ENCODE results near the gene TMEM252. TPM values are rescaled to one million over a fixed set of nuclear protein-coding genes. Genes with fewer than 3 reads are reported as not detected.
A peak's percentile ranks its signal among the peaks of the same experiment; 100 is the strongest.

The TMEM252 gene
- total RNA-seq, 2 experiments from 2014 or later = not detected

DNA sequence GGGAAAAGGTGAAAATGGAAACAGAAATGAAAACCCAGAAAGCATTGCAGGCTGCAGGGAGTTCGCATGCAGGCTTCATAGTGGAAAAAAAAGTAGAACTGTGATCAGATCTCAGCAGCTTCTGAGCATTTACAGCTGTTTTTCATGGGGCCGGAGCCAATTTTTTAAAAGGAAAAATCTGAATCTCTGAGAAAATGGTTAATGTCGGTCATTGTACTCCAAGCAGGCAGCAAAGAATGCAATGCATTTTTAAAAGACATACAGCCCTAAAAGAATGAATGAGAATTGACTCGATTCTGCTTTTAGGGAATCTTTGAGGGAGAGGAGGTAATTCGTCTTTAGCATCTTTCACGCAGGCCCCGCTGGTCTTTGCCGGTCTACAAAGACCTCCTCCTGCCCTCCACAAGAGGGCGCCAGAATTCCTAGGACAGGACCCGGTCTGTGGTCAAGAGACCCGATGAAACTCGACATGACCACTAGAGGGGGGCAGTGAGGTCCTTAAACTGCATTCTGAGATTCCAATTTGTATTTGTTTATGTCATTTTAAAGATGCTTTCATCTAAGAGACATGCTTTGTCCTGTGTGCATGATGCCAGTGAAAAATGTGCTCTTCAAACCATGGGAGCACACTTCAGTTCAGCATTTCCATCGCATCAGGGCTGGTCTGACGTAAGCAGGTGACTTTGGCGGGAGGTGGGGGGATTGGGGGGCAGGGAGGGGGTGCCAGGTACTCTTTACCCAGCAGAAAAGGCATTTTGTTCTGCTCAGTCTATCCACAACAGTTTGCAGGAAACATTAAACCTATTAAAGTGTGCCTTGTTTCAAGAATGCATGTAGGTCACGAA is 43.7 kb upstream of the TMEM252 start:
- intact Hi-C loops (cut with micrococcal nuclease; ENCODE audit: unreplicated experiment) = loop anchor here (1.0 kb wide), 8 partner anchors 56 to 443 kb away; a partner anchor contains a TSS
- ChIA-PET CTCF (ENCODE audit: unreplicated experiment) (interaction anchor here (0.6 to 1.2 kb wide), 4 partner anchors 56 to 415 kb away, joined by 3 to 4 read pairs (median 3); no protein-coding TSS in a partner anchor), POLR2A (interaction anchor here (0.9 to 1.9 kb wide), 3 partner anchors 93 to 197 kb away, joined by 3 to 4 read pairs (median 3); no protein-coding TSS in a partner anchor)
- H3K4me2 ChIP-seq (ENCODE audit: low read length) = peak overlapping the region; percentile 28
- TF ChIP-seq, protein P1, sequence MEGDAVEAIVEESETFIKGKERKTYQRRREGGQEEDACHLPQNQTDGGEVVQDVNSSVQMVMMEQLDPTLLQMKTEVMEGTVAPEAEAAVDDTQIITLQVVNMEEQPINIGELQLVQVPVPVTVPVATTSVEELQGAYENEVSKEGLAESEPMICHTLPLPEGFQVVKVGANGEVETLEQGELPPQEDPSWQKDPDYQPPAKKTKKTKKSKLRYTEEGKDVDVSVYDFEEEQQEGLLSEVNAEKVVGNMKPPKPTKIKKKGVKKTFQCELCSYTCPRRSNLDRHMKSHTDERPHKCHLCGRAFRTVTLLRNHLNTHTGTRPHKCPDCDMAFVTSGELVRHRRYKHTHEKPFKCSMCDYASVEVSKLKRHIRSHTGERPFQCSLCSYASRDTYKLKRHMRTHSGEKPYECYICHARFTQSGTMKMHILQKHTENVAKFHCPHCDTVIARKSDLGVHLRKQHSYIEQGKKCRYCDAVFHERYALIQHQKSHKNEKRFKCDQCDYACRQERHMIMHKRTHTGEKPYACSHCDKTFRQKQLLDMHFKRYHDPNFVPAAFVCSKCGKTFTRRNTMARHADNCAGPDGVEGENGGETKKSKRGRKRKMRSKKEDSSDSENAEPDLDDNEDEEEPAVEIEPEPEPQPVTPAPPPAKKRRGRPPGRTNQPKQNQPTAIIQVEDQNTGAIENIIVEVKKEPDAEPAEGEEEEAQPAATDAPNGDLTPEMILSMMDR (conservative IDR thresholded peaks at IDR 0.05; ENCODE audit: low read length) = peak; percentile 100
- no peak for TF ChIP-seq EZH2phosphoT487 (IDR thresholded peaks at IDR 0.05; ENCODE audit: borderline replicate concordance, low read depth, low read length)
- peaks cover 1% of the 10 kb centered on the region; the same call in 1 of the 2 replicates for H3K36me3 ChIP-seq (ENCODE audit: insufficient read depth, low read length)
- no peaks in the 10 kb centered on the region for H3K9me2 ChIP-seq (ENCODE audit: insufficient read depth, low read length)
- no peak overlapping the region for H3K27ac ChIP-seq (ENCODE audit: low read depth, low read length, poor library complexity, severe bottlenecking)
- H4K20me1 ChIP-seq (ENCODE audit: insufficient read depth, low read length) = no peaks in the 10 kb centered on the region
- H3K4me3 ChIP-seq (ENCODE audit: low read depth, low read length, poor library complexity, severe bottlenecking) = no peak overlapping the region
- H3K9me3 ChIP-seq (ENCODE audit: low read length) = no peaks in the 10 kb centered on the region
- BruUV-seq (replicated peaks) = no TSS peak
- peak; percentile 94 for DNase-seq (ENCODE audit: low spot score)
- peaks cover 53% of the 10 kb centered on the region for H3K4me1 ChIP-seq (ENCODE audit: insufficient read depth, low read length, poor library complexity, severe bottlenecking)
- H3K79me2 ChIP-seq (ENCODE audit: insufficient read depth, low read depth, low read length) = no peaks in the 10 kb centered on the region
- peak overlapping the region; percentile 69; the same call in 1 of the 2 replicates for H2AFZ ChIP-seq (ENCODE audit: low read length)

DNA sequence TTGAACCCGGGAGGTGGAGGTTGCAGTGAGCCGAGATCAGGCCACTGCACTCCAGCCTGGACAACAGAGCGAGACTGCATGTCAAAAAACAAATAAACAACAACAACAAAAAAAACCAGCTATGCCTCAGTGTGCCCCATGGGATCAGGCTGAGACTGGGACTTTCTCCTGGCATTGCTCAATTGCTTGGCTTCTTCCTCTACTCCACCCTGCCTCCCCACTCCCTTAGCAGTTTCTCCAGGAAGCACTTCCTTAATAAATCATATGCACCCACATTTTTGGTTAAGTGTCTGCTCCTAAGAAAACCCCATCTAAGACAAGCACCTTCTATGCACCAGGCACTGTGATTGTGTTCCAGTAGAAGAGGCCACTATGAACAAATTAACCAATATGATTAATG is 41.0 kb upstream of the TMEM252 start:
- Histone ChIP-seq H3K4me1 (ENCODE audit: insufficient read depth, low read length, poor library complexity, severe bottlenecking) (peaks cover 80% of the 10 kb centered on the region), H3K4me2 (ENCODE audit: low read length) (no peak overlapping the region), H3K79me2 (ENCODE audit: insufficient read depth, low read depth, low read length) (no peaks in the 10 kb centered on the region), H3K9me2 (ENCODE audit: insufficient read depth, low read length) (no peaks in the 10 kb centered on the region), H2AFZ (ENCODE audit: low read length) (peak overlapping the region; percentile 54; the same call in 1 of the 2 replicates), H3K4me3 (ENCODE audit: low read depth, low read length, poor library complexity, severe bottlenecking) (no peak overlapping the region), H3K9me3 (ENCODE audit: low read length) (no peaks in the 10 kb centered on the region), H4K20me1 (ENCODE audit: insufficient read depth, low read length) (no peaks in the 10 kb centered on the region), H3K36me3 (ENCODE audit: insufficient read depth, low read length) (peaks cover 3% of the 10 kb centered on the region; the same call in 1 of the 2 replicates), H3K27ac (ENCODE audit: low read depth, low read length, poor library complexity, severe bottlenecking) (no peak overlapping the region)
- no peak for DNase-seq (ENCODE audit: low spot score)
- CTCF ChIA-PET (ENCODE audit: unreplicated experiment) = no interaction called here
- TF ChIP-seq, protein P1 (conservative IDR thresholded peaks at IDR 0.05; ENCODE audit: low read length) = no peak
- TF ChIP-seq EZH2phosphoT487 (IDR thresholded peaks at IDR 0.05; ENCODE audit: borderline replicate concordance, low read depth, low read length) = no peak
- POLR2A ChIA-PET = interaction anchor here (0.7 to 2.0 kb wide), 5 partner anchors 10 to 120 kb away, joined by 3 to 6 read pairs (median 4); no protein-coding TSS in a partner anchor
- no TSS peak for BruUV-seq (replicated peaks)
- intact Hi-C loops (cut with micrococcal nuclease; ENCODE audit: unreplicated experiment) = no loop called here
